SW 1271 (cell line): ENCODE measurements around the gene GMIP.
"Not testable (repeated sequence)": the region's sequence is repeated elsewhere in the genome, so short reads cannot be mapped to it uniquely, and the experiment has no call there.

Experiments
- DNase-seq, 2 experiments: peaks; one replicate each; lab custom pipeline; 2025; lab: John Stamatoyannopoulos, UW

The GMIP gene

DNA sequence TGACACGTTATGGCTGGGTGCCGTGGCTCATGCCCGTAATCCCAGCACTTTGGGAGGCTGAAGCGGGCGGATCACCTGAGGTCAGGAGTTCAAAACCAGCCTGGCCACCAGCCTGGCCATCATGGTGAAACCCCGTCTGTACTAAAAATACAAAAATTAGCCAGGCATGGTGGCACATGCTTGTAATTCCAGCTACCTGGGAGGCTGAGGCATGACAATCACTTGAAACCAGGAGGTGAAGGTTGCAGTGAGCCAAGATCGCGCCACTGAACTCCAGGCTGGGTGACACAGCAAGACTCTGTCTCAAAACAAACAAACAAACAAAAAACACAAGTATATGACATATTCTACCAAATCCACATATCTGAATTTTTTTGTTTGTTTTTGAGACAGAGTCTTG, 36.8 kb downstream of the GMIP start:
- not testable (repeated sequence) for DNase-seq

DNA sequence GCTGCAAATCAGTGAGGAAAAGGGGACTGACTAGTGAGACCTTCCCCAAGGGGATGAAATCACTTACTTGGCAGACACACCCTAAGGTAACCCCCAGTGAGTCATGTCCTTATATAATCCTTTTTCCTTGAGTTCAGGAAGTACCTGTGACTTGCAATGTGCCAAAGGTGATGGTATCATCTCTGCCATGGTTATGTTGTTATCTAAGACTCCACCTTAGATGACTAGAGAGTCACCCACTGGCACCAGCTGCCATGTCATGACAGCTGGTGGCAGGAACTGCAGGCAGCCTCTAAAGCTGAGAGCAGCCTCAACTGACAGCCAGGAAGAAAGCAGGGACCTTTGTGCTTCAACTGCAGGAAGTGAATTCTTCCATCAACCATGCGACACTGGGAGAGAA, 37.4 kb downstream of the GMIP start:
- peak in 1 of 2 experiments; percentile 21 for DNase-seq

DNA sequence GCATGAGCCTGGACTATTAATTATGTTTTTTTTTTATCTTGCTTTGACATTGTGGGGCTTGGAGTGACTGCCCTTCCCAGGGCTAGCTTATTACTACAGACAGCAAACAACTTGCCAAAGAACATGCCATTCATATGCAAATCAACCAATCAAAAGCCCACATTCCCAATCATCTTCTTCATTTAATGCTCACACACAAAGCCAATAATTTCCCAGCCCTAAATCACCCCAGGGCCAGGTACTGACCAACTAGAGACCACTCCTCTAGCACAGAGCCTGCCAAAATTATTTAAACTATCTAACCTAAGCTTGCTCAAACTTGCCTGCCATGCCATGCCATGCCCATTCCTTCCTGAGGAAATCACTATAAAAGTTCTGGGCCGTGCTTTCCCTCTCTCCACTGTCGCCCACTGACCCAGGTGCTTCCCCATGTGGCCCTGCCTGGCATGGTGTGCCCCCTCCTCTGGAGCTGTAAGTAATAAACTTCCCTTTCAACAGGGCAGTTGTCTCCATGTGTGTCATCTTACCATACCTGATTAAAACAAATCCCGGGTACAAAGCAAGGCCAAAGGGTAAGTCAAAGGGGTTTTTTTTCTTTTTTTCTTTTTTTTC, 40.6 kb downstream of the GMIP start:
- DNase-seq = no peak

DNA sequence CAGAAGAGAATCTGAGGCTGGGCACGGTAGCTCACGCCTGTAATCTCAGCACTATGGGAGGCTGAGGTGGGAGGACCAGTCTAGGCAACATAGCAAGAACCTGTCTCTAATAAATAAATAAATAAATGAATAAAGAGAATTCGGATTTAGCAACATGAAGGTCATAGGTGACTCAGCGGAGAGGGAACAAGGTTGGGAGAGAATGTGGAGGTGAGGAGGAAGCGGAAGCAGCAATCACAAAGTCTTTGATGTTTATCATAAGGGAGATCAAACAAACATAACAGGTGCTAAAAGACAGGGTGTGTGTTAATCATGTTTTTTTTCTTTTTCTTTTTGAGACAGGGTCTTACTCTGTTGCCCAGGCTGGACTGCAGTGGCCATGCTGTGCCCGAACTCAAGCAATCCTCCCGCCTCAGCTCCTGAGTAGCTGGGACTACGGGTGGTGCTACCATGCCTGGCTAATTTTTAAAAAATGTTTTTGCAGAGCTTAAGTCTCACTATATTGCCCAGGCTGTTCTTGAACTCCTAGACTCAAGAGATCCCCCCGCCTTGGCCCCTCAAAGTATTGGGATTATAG, 41.2 kb downstream of the GMIP start:
- DNase-seq = no peak

DNA sequence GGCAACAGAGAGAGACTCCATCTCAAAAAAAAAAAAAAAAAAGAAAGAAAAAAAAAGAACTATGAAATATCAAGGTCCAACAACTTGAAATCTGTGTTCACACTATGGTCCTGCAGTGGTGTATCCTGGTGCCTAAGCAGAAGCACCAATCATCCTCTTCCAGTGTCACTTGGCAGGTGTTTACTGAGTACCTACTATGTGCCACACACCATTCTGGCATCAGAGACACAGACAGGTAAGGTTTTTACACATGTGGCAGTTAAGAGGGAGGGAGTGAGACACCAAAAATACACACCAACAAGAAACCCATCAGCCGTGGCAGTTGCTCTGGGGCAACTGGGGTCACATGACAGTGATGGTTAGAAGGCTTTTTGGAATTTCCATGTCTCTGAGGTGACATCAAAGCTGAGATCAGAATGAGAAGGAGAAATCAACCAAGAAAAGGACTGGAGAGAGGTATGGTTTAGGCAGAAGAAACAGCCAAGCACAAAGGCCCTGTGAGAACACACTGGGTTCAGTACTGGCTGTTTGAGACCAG, 42.6 kb downstream of the GMIP start:
- DNase-seq = no peak

GRCh38 chr19:19598728-19599451, 44.6 kb downstream of the GMIP start:
- not testable (repeated sequence) for DNase-seq

DNA sequence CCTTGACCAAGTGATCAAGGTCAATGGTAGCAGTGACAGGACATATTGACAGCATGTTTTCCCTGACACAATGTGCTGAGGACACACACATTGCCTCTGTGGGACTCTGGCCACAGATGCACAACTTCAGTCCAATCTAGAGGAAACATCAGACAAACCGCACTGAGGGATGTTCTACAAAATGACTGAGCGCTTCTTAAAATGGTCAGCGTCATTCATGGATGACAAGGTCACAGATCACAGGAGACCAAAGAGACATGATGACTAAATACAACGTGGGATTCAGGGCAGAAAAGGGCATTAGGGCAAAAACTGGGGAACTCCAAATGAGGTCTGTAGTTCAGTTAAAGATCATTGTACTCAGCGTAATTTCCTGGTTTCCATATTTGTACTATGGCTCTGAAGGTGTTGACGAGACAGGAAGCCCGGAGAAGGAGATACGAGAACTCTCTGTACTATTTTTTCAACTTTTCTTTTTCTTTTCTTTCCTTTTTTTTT, 45.6 kb downstream of the GMIP start:
- DNase-seq = no peak

DNA sequence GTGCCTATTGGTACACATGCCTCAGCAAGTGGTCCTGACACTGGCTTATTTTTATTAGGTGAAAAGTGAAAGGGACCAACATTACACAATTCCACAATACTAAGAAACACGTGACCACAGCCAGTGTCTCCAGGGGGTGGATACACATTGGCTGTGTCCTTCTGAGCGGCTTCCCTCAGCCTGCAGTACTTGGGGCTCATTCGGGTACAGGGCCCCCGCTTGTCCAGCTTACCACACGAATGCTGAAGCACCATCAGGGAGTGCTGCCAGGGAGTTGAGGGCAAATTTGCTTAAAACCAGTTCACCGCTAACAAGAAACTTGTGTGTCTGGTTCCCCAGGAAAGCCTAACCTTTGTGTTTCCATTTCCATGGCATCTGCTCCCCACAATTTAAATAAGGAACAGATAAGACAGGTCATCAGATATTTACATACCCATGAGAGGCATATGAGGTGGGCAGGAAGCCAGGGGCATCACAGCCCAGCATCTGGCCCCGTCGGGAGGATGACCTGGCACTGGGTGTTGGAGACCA, 48.2 kb downstream of the GMIP start:
- DNase-seq = no peak

GRCh38 chr19:19594381-19594780, 49.1 kb downstream of the GMIP start:
- no peak for DNase-seq

- DNase-seq = no peak
These were observed 50.8 kb downstream of the GMIP start for GRCh38 chr19:19592690-19593089.

DNA sequence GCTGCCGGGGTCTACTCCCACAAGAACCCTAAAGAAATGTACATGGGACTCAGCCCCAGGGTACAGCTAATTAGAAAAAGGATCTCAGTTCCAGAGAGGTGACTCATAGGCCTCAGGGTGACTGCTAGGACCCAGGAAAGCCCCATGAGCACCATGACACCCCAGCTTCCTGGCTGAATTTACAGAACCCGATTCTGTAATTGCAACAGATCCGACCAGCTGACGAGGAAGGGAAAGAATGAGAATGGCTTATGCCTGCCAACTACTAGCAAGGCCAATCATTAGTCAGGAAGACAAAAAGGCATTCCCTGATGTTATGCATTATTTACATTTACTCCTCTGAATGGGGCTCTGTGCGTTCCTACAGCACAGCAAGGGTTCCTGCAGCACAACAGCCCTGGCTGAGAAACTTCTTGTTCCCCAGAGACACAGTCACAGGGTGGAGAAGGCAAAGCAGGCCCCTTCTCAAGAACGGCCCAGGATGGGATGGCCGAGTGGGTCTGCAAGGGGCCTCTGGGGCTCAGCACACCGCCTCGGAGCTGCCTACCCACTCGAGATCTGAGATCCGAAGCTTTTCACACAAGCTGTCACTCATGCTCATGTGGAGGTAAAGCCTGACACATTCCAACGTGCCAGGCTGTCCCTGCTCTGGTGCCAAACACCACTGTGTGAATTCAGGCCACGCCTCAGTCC, 52.2 kb downstream of the GMIP start:
- DNase-seq = peak; percentile 72 to 77

DNA sequence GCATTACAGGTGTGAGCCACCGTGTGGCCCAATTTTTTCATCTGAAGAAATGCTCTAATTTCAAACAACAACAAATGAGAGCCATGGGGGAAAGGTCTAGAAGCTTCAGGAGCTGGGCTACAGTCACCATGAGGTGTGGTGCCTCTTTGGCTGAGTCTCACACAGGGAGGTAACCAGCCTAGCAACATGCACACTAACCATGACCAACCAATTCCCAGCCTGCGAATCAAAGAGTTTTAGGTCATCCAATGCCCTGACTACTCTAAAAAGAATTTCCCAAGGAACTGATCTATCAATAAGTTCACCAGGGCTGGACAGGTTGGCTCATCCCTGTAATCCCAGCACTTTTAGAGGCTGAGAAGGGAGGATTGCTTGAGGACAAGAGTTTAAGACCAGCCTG, 54.9 kb downstream of the GMIP start:
- DNase-seq = no peak

DNA sequence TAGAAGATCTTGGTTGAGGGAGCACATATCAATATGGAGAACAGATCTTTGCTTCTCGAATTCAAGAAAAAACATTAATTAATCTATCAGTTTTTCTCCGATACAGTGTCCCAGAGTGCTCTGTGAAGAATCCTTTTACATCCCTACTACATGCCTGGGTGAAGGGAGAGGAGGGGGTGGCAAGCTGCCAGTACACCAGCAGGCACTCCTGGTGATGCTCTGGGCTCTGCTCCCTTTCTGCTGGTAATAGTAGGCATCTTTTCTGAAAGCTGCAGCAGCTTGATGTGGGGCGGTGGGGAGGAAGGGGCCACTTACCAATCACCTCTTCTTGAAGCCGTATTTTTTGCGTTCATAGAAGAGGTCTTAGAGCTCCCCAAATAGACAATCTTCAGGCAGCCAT, 55.7 kb downstream of the GMIP start:
- DNase-seq = no peak

- DNase-seq = no peak
These were observed 59.1 kb downstream of the GMIP start for GRCh38 chr19:19584356-19584755.

DNA sequence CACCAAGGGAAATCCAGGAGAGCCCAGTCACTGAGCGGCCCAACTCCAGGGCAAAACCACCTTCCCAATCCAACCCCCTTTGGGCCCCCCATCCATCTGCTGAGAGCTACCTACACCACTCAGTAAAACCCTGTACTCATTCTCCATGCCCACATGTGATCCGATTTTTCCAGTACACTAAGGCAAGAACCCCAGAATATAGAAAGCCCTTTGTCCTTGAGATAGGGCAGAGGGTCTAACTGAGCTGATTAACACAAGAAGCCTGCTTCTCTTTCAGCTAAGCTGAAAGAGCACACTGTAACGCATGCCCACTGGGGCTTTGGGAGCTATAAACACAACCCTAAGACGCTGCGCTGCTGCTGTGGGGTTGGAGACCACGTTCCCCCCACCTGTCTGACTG, 61.0 kb downstream of the GMIP start:
- no peak for DNase-seq

- no peak for DNase-seq
These were observed 62.1 kb downstream of the GMIP start for GRCh38 chr19:19581391-19581790.

DNA sequence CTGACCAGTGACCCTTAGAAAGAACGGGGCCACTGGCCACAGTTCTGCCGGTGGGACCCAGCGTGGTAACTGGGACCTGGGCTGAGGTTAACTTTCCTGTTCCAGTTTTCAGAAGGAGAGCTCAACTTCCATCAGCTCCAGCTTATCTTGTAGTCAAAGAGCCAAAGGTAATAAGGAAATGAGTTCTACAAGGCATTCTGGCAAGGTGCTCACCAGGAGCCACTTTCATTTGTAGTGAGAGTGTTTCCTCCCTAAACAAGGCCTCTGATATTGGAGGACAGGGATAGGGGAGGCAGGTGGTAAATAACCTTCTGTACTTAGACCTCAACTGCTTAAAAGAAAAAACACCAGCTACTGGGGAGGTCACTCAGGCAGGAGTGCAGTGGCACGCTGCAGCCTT, 63.0 kb downstream of the GMIP start:
- DNase-seq = no peak

DNA sequence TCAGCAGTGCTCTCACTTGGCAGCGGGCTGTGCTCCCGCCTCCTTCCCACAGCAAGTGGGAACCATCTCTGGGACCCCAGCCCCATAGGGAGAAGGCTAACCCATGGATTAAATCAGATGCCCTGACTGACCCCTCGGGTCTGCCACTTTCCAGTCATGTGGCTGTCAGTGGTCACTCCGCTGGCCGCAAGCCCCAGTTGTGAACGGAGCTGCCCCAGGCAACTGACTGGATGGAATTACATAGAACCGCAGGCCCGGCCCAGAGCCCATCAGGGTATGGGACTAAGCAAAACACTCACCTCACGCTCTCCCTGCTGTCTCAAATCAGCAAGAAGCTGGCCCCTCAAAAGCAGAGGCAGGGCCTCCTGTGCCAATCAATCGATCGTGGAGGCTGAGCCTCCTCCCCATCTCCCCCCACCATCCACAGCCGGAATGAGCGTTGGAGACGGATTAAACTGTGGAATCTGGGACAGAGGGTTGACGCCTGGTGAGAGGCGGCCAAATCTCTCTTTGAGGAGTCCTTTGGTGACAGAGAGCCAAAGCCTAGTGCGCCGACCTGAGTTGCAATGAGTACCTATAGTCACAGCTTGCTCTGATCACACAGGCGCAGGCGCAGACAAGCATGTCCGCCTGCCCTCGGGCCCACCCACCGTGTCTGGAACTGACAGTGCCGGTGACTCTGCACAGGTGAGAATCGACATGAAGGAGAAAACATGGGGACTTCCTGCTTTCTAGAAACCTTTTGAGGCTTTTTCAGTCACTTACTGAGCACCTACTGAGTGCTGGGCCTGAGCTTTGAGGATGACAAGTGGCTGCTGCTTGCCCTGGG, 63.7 kb downstream of the GMIP start:
- DNase-seq = no peak
